ENCODE measurements around the gene IL21R. TPM values are rescaled to one million over a fixed set of nuclear protein-coding genes. Genes with fewer than 3 reads are reported as not detected.
"Not testable (repeated sequence)": the region's sequence is repeated elsewhere in the genome, so short reads cannot be mapped to it uniquely, and the experiment has no call there.

IL21R gene
- total RNA-seq, 1 experiment from 2014 or later: not detected

GRCh38 chr16:27431773-27432532 is 30.0 kb downstream of the IL21R start:
- no peak for TF ChIP-seq CTCF (IDR thresholded peaks at IDR 0.05; ENCODE audit: unreplicated experiment)
- no peak overlapping the region for H3K4me3 Mint-ChIP-seq (ENCODE audit: low read depth, unreplicated experiment)
- intact Hi-C loops (cut with micrococcal nuclease; ENCODE audit: unreplicated experiment): no loop called here
- H3K27me3 Mint-ChIP-seq (ENCODE audit: unreplicated experiment): peaks cover 71% of the 10 kb centered on the region
- no peak overlapping the region for H3K27ac Mint-ChIP-seq (ENCODE audit: unreplicated experiment)
- H3K4me1 Mint-ChIP-seq (ENCODE audit: low read depth, unreplicated experiment): no peaks in the 10 kb centered on the region
- no peaks in the 10 kb centered on the region for H3K9me3 Mint-ChIP-seq (ENCODE audit: low read depth, unreplicated experiment)
- CTCF ChIA-PET: interaction anchor here (0.8 kb wide), 1 partner anchor 9 kb away, joined by 3 read pairs; no protein-coding TSS in a partner anchor
- DNase-seq: no peak
- no peaks in the 10 kb centered on the region for H3K36me3 Mint-ChIP-seq (ENCODE audit: insufficient read depth, unreplicated experiment)
- no TSS peak for BruUV-seq (replicated peaks)

- H3K36me3 Mint-ChIP-seq (ENCODE audit: insufficient read depth, unreplicated experiment): no peaks in the 10 kb centered on the region
- no peak for TF ChIP-seq CTCF (IDR thresholded peaks at IDR 0.05; ENCODE audit: unreplicated experiment)
- no peak overlapping the region for H3K4me3 Mint-ChIP-seq (ENCODE audit: low read depth, unreplicated experiment)
- H3K4me1 Mint-ChIP-seq (ENCODE audit: low read depth, unreplicated experiment): no peaks in the 10 kb centered on the region
- DNase-seq: no peak
- CTCF ChIA-PET: interaction anchor here (0.5 to 0.8 kb wide), 2 partner anchors 8 to 561 kb away, joined by 3 read pairs; no protein-coding TSS in a partner anchor
- no TSS peak for BruUV-seq (replicated peaks)
- intact Hi-C loops (cut with micrococcal nuclease; ENCODE audit: unreplicated experiment): no loop called here
- no peaks in the 10 kb centered on the region for H3K9me3 Mint-ChIP-seq (ENCODE audit: low read depth, unreplicated experiment)
- H3K27me3 Mint-ChIP-seq (ENCODE audit: unreplicated experiment): peaks cover 71% of the 10 kb centered on the region
- H3K27ac Mint-ChIP-seq (ENCODE audit: unreplicated experiment): no peak overlapping the region
These were observed 30.6 kb downstream of the IL21R start for GRCh38 chr16:27432558-27432957.

GRCh38 chr16:27433191-27433590 is 31.2 kb downstream of the IL21R start:
- H3K4me1 Mint-ChIP-seq (ENCODE audit: low read depth, unreplicated experiment); DNase-seq; BruUV-seq (replicated peaks); H3K27ac Mint-ChIP-seq (ENCODE audit: unreplicated experiment); H3K36me3 Mint-ChIP-seq (ENCODE audit: insufficient read depth, unreplicated experiment); H3K4me3 Mint-ChIP-seq (ENCODE audit: low read depth, unreplicated experiment); H3K9me3 Mint-ChIP-seq (ENCODE audit: low read depth, unreplicated experiment); intact Hi-C loops (cut with micrococcal nuclease; ENCODE audit: unreplicated experiment): not testable (repeated sequence)
- CTCF ChIA-PET: interaction anchor here (0.5 to 1.3 kb wide), 2 partner anchors 323 to 562 kb away, joined by 3 to 5 read pairs; no protein-coding TSS in a partner anchor
- peaks cover 72% of the 10 kb centered on the region for H3K27me3 Mint-ChIP-seq (ENCODE audit: unreplicated experiment)

- Mint-ChIP-seq H3K27ac (ENCODE audit: unreplicated experiment) (no peak overlapping the region), H3K9me3 (ENCODE audit: low read depth, unreplicated experiment) (no peaks in the 10 kb centered on the region), H3K36me3 (ENCODE audit: insufficient read depth, unreplicated experiment) (no peaks in the 10 kb centered on the region), H3K27me3 (ENCODE audit: unreplicated experiment) (peaks cover 76% of the 10 kb centered on the region), H3K4me1 (ENCODE audit: low read depth, unreplicated experiment) (no peaks in the 10 kb centered on the region), H3K4me3 (ENCODE audit: low read depth, unreplicated experiment) (no peak overlapping the region)
- CTCF ChIA-PET: interaction anchor here (1.3 kb wide), 1 partner anchor 324 kb away, joined by 5 read pairs; no protein-coding TSS in a partner anchor
- no TSS peak for BruUV-seq (replicated peaks)
- DNase-seq: no peak
- no peak for TF ChIP-seq CTCF (IDR thresholded peaks at IDR 0.05; ENCODE audit: unreplicated experiment)
- intact Hi-C loops (cut with micrococcal nuclease; ENCODE audit: unreplicated experiment): no loop called here
These were observed 31.7 kb downstream of the IL21R start for GRCh38 chr16:27433636-27434035.

All from Calu3 (cell line).